HepG2 (cell line): ENCODE results near the gene PPP2R5B. TPM values are rescaled to one million over a fixed set of nuclear protein-coding genes. Genes with fewer than 3 reads are reported as not detected.

Experiments
- AFF4 ChIP-seq: sonication (generic); formaldehyde crosslinking; IDR thresholded peaks from 2 replicates; pipeline ENCODE4 v1.4.0; 2020; ENCODE audit warnings: missing genetic modification reagents
- AGO1 ChIP-seq: fragments of 200-400 bp; formaldehyde crosslinking; IDR thresholded peaks from 2 replicates; pipeline ENCODE4 v1.6.1; 2017; ENCODE audit warnings: mild to moderate bottlenecking, low read depth, low read length, moderate library complexity; ENCODE audit not compliant: poor library complexity, severe bottlenecking
- ATF7-NPFF ChIP-seq: sonication (generic); formaldehyde crosslinking; IDR thresholded peaks from 2 replicates; pipeline ENCODE4 v1.8.1; 2023; ENCODE audit warnings: mild to moderate bottlenecking, low read depth, missing genetic modification reagents, moderate library complexity
- BCL3 ChIP-seq: sonication (generic); formaldehyde crosslinking; IDR thresholded peaks from 2 replicates; pipeline ENCODE4 v1.5.1; 2020; ENCODE audit warnings: mild to moderate bottlenecking, missing genetic modification reagents, moderate library complexity
- REST ChIP-seq, 2 experiments: IDR thresholded peaks; 2 replicates each; pipeline ENCODE4 v1.6.1; 2011 to 2012; ENCODE audit warnings: low read length in 2 of 2, borderline replicate concordance in 1 of 2, low read depth in 1 of 2, mild to moderate bottlenecking in 1 of 2, moderate library complexity in 1 of 2
- SATB2 ChIP-seq: sonication (generic); formaldehyde crosslinking; IDR thresholded peaks from 2 replicates; pipeline ENCODE4 v1.5.0; 2020; ENCODE audit warnings: missing genetic modification reagents
- TEF ChIP-seq: sonication (generic); formaldehyde crosslinking; IDR thresholded peaks from 2 replicates; pipeline ENCODE4 v1.5.0; 2020; ENCODE audit warnings: missing genetic modification reagents
- TFDP2 ChIP-seq: sonication (generic); formaldehyde crosslinking; IDR thresholded peaks from 2 replicates; pipeline ENCODE4 v1.4.0; 2020; ENCODE audit warnings: missing genetic modification reagents
- THAP9 ChIP-seq: sonication (generic); formaldehyde crosslinking; IDR thresholded peaks from 2 replicates; pipeline ENCODE4; 2020; ENCODE audit warnings: missing genetic modification reagents, mild to moderate bottlenecking, borderline replicate concordance
- ZBTB3 ChIP-seq: sonication (generic); formaldehyde crosslinking; IDR thresholded peaks from 2 replicates; pipeline ENCODE4 v1.4.0; 2020; ENCODE audit warnings: low read depth, mild to moderate bottlenecking, moderate library complexity, missing genetic modification reagents, borderline replicate concordance
- ZNF260 ChIP-seq: sonication (generic); formaldehyde crosslinking; IDR thresholded peaks from 2 replicates; pipeline ENCODE4 v1.4.0; 2020; ENCODE audit warnings: missing genetic modification reagents, low read depth, mild to moderate bottlenecking, borderline replicate concordance
- ZNF34 ChIP-seq: sonication (generic); formaldehyde crosslinking; IDR thresholded peaks from 2 replicates; pipeline ENCODE4 v1.4.0; 2020; ENCODE audit warnings: mild to moderate bottlenecking, missing genetic modification reagents, borderline replicate concordance
- ZNF790 ChIP-seq: sonication (generic); formaldehyde crosslinking; IDR thresholded peaks from 2 replicates; pipeline ENCODE4 v1.8.0; 2022; ENCODE audit warnings: missing genetic modification reagents, mild to moderate bottlenecking, borderline replicate concordance
- polyA plus RNA-seq, 8 experiments: library from polyadenylated mRNA; depleted of rRNA in 3 of 8; stranded (reverse) in 7 of 8; unstranded in 1 of 8; fragments of >200 nt; fragmentation: Illumina TruSeq in 4 of 8; extraction: Trizol in 4 of 8; gene quantifications; 2 replicates each; pipeline versions ENCODE4 v1.2.1 to v1.2.3, GENCODE V29; 2011 to 2016; ENCODE audit warnings: low read depth in 4 of 8, missing spikeins in 1 of 8, mixed read lengths in 1 of 8; ENCODE audit not compliant: insufficient read depth in 1 of 8
- total RNA-seq, 5 experiments: library from RNA; depleted of rRNA; stranded (reverse); fragments of >200 nt; fragmentation: Illumina TruSeq; extraction: Trizol; gene quantifications; 2 replicates each; pipeline ENCODE4 v1.2.3, GENCODE V29; 2016; ENCODE audit warnings: low read depth in 1 of 5

Gene PPP2R5B
- total and polyA plus RNA-seq, 2 of the 13 experiments (the other 11 are each of a cell fraction or from before 2014, with no cell fraction given), result 2.3 to 8.3 TPM

GRCh38 chr11:64934682-64935358, 10.3 kb downstream of the PPP2R5B start (continued):
- TF ChIP-seq TEF (CRISPR knock-in tag), result no peak
- no peak for TF ChIP-seq SATB2 (CRISPR knock-in tag)
- peak; percentile 72; the same call in 1 of the 2 replicates for TF ChIP-seq BCL3
- TF ChIP-seq ATF7-NPFF (CRISPR knock-in tag), result no peak
- no peak for TF ChIP-seq ZNF790
- peak; percentile 37; the same call in 1 of the 2 replicates for TF ChIP-seq TFDP2 (CRISPR knock-in tag)
- TF ChIP-seq ZNF260, result no peak
- peak; percentile 52; the same call in 1 of the 2 replicates for TF ChIP-seq THAP9
- TF ChIP-seq ZNF34 (CRISPR knock-in tag), result no peak
- TF ChIP-seq AGO1, result no peak
- TF ChIP-seq AFF4, result no peak
- no peak; a peak in 1 of 4 replicates for TF ChIP-seq REST (IDR thresholded peaks at IDR 0.05; ENCODE audit: borderline replicate concordance in 1 of 2, low read depth in 1 of 2, low read length in 2 of 2)
- TF ChIP-seq ZBTB3 (CRISPR knock-in tag), result 0 out of 2 replicates have a peak, but pooled peaks have one; percentile 14
